Fibroblast of lung (primary cell): ENCODE measurements around the gene ZNF319. TPM values are rescaled to one million over a fixed set of nuclear protein-coding genes. Genes with fewer than 3 reads are reported as not detected.

Experiments
- DNase-seq, 2 donors: peaks; one replicate each; pipeline versions ENCODE4 v3.0.0 to v3.0.0-alpha.2; 2010; ENCODE audit warnings: low read depth in 2 of 2
- H2AFZ ChIP-seq: 2 replicates; pipeline ENCODE4 v1.5.1; 2012; ENCODE audit warnings: low read length, control low read depth, inconsistent platforms
- H3K27ac ChIP-seq: 2 replicates; pipeline ENCODE4 v1.5.1; 2011; ENCODE audit warnings: low read length, control low read depth; ENCODE audit not compliant: insufficient read depth
- H3K27me3 ChIP-seq: 2 replicates; pipeline ENCODE4 v1.5.1; 2011; ENCODE audit warnings: mild to moderate bottlenecking, low read length; ENCODE audit not compliant: control insufficient read depth, insufficient read depth
- H3K36me3 ChIP-seq: 2 replicates; pipeline ENCODE4 v1.5.1; 2011; ENCODE audit warnings: low read length; ENCODE audit not compliant: control insufficient read depth, insufficient read depth
- H3K4me1 ChIP-seq: 2 replicates; pipeline ENCODE4 v1.5.1; 2011; ENCODE audit warnings: low read length; ENCODE audit not compliant: control insufficient read depth, insufficient read depth; ENCODE audit errors: extremely low read depth
- H3K4me2 ChIP-seq: 2 replicates; pipeline ENCODE4 v1.5.1; 2011; ENCODE audit warnings: low read length, control low read depth; ENCODE audit not compliant: insufficient read depth; ENCODE audit errors: extremely low read depth
- H3K4me3 ChIP-seq, 4 experiments: fragments of 200-600 bp in 1 of 4; sonication (generic) in 1 of 4; replicated peaks in 1 of 4; 2 replicates each; pipeline ENCODE4 v1.5.1; 2011 to 2016; ENCODE audit warnings: low read length in 4 of 4, low read depth in 3 of 4, mild to moderate bottlenecking in 3 of 4, control low read depth in 2 of 4, inconsistent platforms in 1 of 4, mixed read lengths in 1 of 4; ENCODE audit not compliant: insufficient read depth in 1 of 4; ENCODE audit errors: control extremely low read depth in 1 of 4
- H3K79me2 ChIP-seq: 2 replicates; pipeline ENCODE4 v1.5.1; 2012; ENCODE audit warnings: mild to moderate bottlenecking, low read length, inconsistent platforms; ENCODE audit not compliant: control insufficient read depth, insufficient read depth
- H3K9ac ChIP-seq: 2 replicates; pipeline ENCODE4 v1.5.1; 2011; ENCODE audit warnings: mild to moderate bottlenecking, low read length, control low read depth; ENCODE audit not compliant: insufficient read depth
- H3K9me3 ChIP-seq: 2 replicates; pipeline ENCODE4 v1.5.1; 2012; ENCODE audit warnings: low read depth, low read length; ENCODE audit not compliant: control insufficient read depth, insufficient read depth
- H4K20me1 ChIP-seq: 2 replicates; pipeline ENCODE4 v1.5.1; 2011; ENCODE audit warnings: low read length; ENCODE audit not compliant: control insufficient read depth, insufficient read depth; ENCODE audit errors: extremely low read depth
- CTCF ChIP-seq, 2 donors: IDR thresholded peaks in 1 of 2; conservative IDR thresholded peaks in 1 of 2; 1 replicate in 1 of 2; 2 replicates in 1 of 2; pipeline ENCODE4 v1.5.1; 2011 to 2012; ENCODE audit warnings: low read length in 2 of 2, control low read depth in 1 of 2, inconsistent platforms in 1 of 2, low read depth in 1 of 2, mild to moderate bottlenecking in 1 of 2
- EZH2 ChIP-seq: IDR thresholded peaks from 2 replicates; pipeline ENCODE4 v1.5.1; 2012; ENCODE audit warnings: low read length, control low read depth, mild to moderate bottlenecking; ENCODE audit errors: missing control alignments
- polyA plus RNA-seq, 2 donors: library from polyadenylated mRNA; depleted of rRNA in 1 of 2; stranded (reverse) in 1 of 2; unstranded in 1 of 2; fragments of >200 nt; gene quantifications; 2 replicates each; pipeline ENCODE4 v1.2.1, GENCODE V29; 2011 to 2012; ENCODE audit warnings: missing spikeins in 1 of 2
- total RNA-seq: library from RNA; depleted of rRNA; stranded (reverse); fragments of >200 nt; gene quantifications from 2 replicates; pipeline ENCODE4 v1.2.1, GENCODE V29; 2014

ZNF319 gene
- total and polyA plus RNA-seq, 2 donors (not counting 1 experiment from before 2014, with no cell fraction given) = 2.6 to 4.1 TPM

- H4K20me1 ChIP-seq = no peaks in the 10 kb centered on the region
- no peak overlapping the region for H3K4me3 ChIP-seq
- no peak overlapping the region for H2AFZ ChIP-seq
- no peak overlapping the region for H3K9ac ChIP-seq
- H3K36me3 ChIP-seq = no peaks in the 10 kb centered on the region
- H3K27ac ChIP-seq = no peak overlapping the region
- no peaks in the 10 kb centered on the region for H3K27me3 ChIP-seq
- TF ChIP-seq CTCF (conservative IDR thresholded peaks at IDR 0.05 in 1 of 2, IDR thresholded peaks at IDR 0.05 in 1 of 2; ENCODE audit: low read depth in 1 of 2, low read length in 2 of 2) (no peak), EZH2 (no peak)
- no peaks in the 10 kb centered on the region for H3K9me3 ChIP-seq
- no peaks in the 10 kb centered on the region for H3K4me1 ChIP-seq
- no peaks in the 10 kb centered on the region for H3K79me2 ChIP-seq
- no peak for DNase-seq
- no peak overlapping the region for H3K4me2 ChIP-seq
Observed at GRCh38 chr16:57947261-57947660, 53.2 kb downstream of the ZNF319 start.

- DNase-seq = no peak
- no peaks in the 10 kb centered on the region for H3K79me2 ChIP-seq
- no peak overlapping the region for H3K4me3 ChIP-seq
- H3K9ac ChIP-seq = no peak overlapping the region
- H4K20me1 ChIP-seq = no peaks in the 10 kb centered on the region
- H3K36me3 ChIP-seq = no peaks in the 10 kb centered on the region
- no peaks in the 10 kb centered on the region for H3K9me3 ChIP-seq
- H2AFZ ChIP-seq = no peak overlapping the region
- no peaks in the 10 kb centered on the region for H3K27me3 ChIP-seq
- H3K4me2 ChIP-seq = no peak overlapping the region
- H3K4me1 ChIP-seq = no peaks in the 10 kb centered on the region
- H3K27ac ChIP-seq = no peak overlapping the region
- TF ChIP-seq EZH2 (no peak), CTCF (conservative IDR thresholded peaks at IDR 0.05 in 1 of 2, IDR thresholded peaks at IDR 0.05 in 1 of 2; ENCODE audit: low read depth in 1 of 2, low read length in 2 of 2) (no peak)
Observed at GRCh38 chr16:57946181-57946801, 54.2 kb downstream of the ZNF319 start.

- H3K4me3 ChIP-seq = no peak overlapping the region
- no peak overlapping the region for H2AFZ ChIP-seq
- no peaks in the 10 kb centered on the region for H3K27me3 ChIP-seq
- no peaks in the 10 kb centered on the region for H3K79me2 ChIP-seq
- no peaks in the 10 kb centered on the region for H3K9me3 ChIP-seq
- no peak for DNase-seq
- H3K4me2 ChIP-seq = no peak overlapping the region
- no peak overlapping the region for H3K9ac ChIP-seq
- no peak for TF ChIP-seq EZH2
- TF ChIP-seq CTCF (conservative IDR thresholded peaks at IDR 0.05 in 1 of 2, IDR thresholded peaks at IDR 0.05 in 1 of 2; ENCODE audit: low read depth in 1 of 2, low read length in 2 of 2) = peak in 1 of 2 donors; percentile 17
- no peaks in the 10 kb centered on the region for H4K20me1 ChIP-seq
- no peaks in the 10 kb centered on the region for H3K4me1 ChIP-seq
- no peak overlapping the region for H3K27ac ChIP-seq
- no peaks in the 10 kb centered on the region for H3K36me3 ChIP-seq
Observed at GRCh38 chr16:57945740-57946138, 54.7 kb downstream of the ZNF319 start.
